ENCODE measurements around the gene GJE1.

The GJE1 gene

DNA sequence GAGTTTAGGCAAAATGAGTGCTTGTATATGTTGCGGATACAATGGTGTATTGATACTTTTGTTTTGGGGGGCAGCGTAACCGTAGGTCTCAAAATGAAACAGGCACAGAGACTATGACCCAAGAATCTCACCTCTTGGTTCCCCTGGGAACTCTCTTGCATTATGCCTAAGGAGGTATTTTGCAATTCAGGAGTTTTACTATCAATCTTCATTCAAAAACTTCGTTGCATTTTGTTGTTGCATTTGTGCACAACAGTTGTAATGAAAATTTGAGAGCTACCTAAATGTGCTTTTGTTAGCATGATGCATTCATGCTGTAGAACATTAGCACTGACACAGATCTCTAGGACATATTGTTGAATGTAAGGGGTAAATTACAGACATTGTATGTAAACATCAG lies 32.5 kb downstream of the GJE1 start:
- no peak for DNase-seq (ENCODE audit: low read depth)

DNA sequence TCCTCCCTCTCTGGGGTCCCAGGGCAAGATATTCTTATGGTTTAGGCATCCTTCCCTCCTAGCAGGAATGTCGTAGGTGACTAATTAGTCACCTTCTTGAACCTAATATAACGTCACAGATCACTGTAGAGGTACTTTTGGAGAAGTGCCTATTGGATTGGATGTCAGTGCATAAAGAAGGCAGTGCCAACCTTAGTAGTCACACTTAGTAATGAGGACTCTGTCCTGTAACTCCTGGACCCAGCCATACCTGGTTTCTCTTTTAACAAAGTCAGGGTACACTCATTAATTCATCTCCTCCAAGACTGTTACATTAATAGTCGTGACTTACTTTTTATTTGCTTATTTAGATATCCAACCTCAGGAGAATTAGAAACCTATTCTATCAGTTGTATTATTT lies 34.3 kb downstream of the GJE1 start:
- DNase-seq (ENCODE audit: low read depth): no peak

DNA sequence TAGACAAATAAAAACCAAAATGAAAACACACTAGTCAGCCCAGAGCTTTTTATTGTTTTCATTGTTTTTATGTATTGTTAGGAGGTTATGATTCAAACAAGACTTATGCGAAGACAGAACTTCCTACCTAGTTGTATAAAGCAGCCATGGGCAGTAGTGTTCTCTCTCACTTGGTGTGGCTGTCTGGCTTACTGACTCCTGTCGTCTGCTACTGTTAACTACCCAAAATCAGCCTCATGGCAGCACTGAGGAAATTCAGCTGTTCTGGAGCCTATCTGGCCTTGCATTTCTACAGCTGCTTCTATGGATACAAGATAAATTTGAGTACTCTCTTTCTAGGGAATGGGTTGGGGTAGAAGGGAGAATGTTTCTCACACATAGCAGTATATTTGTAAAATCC lies 34.8 kb downstream of the GJE1 start:
- no peak for DNase-seq (ENCODE audit: low read depth)

DNA sequence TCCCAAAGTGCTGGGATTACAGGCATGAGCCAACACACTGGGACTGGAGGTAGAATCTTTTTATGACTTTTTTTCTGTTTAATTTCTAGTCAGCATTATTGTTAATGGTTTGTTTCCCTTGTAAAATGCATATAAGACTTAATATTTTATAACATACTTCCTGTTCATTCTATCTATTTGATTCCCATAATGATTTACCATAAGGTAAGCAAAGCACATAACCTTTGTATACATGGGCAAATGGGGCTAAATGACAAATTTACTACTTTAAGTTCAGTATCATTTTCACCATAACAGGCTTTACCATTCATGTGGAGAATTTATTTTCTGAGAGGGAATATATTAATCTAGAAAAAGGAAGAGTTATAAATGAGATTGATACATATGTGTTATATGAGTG lies 38.6 kb downstream of the GJE1 start:
- no peak for DNase-seq (ENCODE audit: low read depth)

DNA sequence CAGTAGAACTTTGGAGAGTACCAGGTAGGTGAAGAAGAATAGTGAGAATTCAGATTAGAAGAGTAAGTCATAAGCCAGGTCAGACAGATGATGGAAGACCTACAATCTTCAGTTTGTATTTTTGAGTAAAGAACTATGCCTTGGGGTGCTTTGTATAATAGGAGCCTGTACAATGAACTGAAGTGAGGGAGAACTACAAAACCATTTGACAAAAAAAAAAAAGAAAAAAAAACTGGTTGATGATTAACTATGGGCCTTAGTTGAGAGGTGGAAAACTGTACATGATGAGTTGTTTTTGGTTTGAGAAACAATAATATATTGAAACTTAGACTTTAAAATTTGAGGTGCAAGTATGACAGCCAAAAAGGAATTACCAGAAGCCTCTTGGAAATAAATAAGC lies 40.0 kb downstream of the GJE1 start:
- DNase-seq (ENCODE audit: low read depth): no peak

DNA sequence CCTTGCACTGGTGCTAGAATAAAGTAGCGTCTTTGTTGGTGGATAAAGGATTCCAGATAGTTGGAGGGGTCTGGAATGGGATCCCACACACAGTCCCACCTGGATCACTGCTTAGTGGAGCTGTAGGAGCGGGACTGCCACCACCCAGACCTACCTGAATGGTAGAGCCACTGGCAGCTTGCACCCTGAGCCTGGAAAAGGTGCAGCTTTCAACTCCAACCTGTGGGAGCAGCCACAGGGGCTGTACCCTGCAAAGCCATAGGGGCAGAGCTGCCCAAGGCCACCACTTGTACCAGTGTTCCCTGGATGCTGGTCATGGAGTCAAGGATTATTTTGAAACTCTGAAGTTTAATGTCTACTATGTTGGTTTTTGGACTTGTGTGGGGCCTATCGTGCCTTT lies 41.3 kb downstream of the GJE1 start:
- no peak for DNase-seq (ENCODE audit: low read depth)

DNA sequence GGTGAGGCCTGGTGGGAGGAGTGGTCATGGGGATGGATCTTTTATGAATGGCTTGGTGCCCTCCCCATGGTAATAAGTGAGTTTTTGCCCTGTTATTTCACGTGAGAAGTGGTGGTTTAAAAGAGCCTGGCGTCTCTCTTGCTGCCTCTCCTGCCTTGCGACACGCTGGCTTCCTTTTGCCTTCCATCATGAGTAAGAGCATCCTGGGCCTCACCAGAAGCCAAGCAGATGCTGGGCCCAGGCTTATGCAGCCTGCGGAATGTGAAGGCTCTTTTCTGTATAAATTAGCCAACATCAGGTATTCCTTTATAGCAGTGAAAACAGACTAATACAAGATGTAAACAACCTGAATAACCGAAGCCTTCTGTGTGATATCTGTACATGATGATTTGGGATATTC lies 42.0 kb downstream of the GJE1 start:
- no peak for DNase-seq (ENCODE audit: low read depth)

DNA sequence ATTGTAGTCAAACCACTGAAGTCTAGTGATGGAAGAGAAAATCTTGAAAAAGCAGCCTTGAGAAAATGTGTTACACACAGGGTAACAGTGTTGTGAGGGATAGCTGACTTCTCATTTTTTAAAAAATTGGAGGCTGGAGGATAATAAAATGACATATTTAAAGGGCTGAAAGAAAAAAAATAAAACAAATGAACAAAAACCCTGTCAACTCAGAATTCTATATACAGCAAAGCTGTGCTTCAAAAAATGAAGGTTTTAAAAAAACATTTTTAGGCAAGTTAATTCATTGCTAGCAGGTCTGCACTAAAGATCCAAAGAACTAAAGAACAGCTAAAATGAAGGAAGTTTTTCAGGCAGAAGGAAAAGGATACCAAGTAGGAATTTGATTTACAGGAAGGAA lies 45.4 kb downstream of the GJE1 start:
- no peak for DNase-seq (ENCODE audit: low read depth)

DNA sequence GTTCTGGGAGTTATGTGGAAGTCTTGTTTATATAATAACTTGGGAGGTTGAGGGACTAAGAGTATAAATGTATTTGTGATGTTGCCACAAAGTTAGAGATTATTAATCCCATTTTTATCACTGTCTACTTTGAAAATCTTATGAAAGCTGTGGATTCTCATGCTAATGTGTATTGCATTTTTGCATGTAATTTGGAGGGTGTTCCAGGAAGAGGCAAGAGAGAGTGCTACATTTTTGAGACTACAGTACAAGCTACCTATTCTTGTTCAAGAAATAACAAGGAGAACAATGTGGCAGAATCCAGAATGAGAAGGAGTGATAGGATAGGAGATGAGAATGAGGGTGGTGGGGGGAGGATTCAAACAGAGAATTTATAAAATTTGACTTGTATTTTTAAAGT lies 49.3 kb downstream of the GJE1 start:
- DNase-seq (ENCODE audit: low read depth): no peak

DNA sequence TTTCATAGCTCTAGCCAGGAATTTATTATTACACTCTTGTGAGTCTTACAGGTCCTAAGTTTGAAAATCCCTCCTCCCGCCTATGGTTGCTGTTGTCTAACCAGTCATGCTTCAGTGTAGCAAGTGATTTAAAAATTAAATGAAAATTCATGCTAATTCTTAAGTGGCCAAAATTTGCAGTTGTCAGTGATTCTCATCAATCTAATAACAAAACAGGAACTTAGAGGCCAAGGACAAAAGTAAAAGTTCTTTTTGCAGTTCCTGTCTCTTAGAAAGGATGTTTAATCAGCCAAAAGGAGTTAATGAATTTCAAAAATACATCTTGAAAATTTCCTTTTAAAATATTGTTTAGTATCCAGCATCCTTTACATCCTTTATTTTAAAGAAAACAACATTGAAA lies 50.6 kb downstream of the GJE1 start:
- no peak for DNase-seq (ENCODE audit: low read depth)

DNA sequence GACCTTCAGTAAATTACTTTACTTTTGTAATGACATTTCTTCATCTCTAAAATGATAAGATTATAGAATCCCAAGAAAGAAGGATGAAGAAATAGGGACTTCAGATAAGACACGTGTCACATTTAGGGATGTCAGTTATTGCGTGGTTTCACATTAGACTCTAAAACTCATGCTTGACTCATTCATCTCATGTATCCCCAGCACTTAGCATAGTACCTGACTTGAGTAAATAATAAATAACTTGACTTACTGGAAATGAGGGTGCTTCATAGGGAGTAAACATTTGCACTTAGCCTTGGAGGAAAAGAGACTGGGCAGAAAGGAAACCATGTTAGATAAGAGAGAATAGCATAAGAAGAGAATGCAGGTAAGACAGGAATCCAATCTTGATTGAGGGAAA lies 51.6 kb downstream of the GJE1 start:
- no peak for DNase-seq (ENCODE audit: low read depth)

Data from non-pigmented ciliary epithelial cell (primary cell).